ACHN (cell line): ENCODE results near the gene EPB41L2.
"Not testable (repeated sequence)": the region's sequence is repeated elsewhere in the genome, so short reads cannot be mapped to it uniquely, and the experiment has no call there.

Experiments used
- DNase-seq: peaks from one replicate; pipeline ENCODE4 v3.0.0-alpha.2; 2015
- in situ Hi-C: cut with HindIII; loops from 2 replicates; pipeline ENCODE4 v1.10.0; 2017; ENCODE audit warnings: low sequenced_read_pairs, low pct_ligation_motif_present, low pct_unique_long_range_greater_than_20kb

Gene EPB41L2

DNA sequence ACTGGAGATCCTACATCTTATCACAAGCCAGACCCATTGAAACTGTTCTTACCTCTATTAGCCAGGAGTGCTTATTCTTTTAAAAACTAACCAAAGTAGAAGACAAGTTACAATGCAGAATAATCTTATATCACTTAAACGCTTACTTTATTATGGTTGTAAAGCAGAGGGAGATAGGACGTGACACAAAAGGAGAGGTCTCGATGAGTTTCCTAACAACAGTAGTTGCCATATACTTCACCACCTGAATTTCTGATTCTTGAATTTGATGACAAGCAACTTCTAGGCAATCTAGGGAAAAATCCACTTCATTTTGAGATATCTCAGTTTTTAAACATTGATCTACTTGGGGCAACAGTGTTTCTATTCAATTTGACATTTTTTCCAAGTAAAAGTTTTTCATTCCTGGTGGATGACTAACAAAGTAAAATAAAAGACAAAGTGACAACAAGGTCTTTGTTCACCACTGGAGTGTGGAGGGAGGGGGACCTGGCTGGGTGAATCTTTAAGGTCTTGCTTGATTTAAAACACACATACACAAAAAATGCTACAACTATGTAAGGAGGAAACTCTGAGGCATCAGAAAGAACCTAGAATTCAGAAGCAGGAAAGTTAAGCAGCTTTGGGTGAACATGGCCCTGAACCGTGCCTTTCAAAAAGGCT is 125.0 kb downstream of the EPB41L2 start:
- no peak for DNase-seq
- in situ Hi-C loops = no loop called here

DNA sequence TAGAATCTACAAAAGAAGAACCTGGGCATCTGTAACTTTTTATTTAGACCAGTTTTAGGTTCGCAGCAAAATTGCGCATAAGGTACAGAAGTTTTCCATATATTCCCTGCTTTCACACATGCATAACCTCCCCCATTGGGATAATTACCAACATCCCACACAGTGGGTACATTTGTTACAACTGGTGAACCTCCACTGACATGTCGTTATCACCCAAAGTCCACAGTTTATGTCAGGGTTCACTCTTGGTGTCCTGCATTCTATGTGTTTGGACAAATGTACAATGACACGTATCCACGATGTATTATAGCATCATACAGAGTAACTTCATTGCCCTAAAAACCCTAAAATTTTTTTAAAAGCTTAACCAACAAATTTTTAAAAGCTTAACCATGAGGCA is 126.1 kb downstream of the EPB41L2 start:
- in situ Hi-C loops = no loop called here
- no peak for DNase-seq

DNA sequence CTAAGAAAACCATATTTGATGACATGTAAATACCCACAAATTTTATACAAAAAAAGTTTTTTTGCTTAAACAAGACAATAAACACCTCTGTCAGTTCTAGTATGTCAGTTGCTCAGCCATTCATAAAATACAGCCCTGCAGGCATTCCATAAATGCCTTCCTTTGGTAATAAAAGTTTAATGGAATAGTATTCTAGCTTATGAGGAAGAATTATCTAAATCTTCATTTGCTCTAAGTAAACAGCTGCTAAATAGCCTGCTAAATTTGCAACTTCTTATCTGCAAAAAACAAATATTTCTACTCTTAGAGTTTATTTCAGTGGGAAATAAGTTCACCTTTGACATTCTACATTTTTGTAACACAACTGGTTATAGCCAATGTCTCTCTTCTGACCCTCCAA is 127.1 kb downstream of the EPB41L2 start:
- no peak for DNase-seq
- in situ Hi-C loops = no loop called here

DNA sequence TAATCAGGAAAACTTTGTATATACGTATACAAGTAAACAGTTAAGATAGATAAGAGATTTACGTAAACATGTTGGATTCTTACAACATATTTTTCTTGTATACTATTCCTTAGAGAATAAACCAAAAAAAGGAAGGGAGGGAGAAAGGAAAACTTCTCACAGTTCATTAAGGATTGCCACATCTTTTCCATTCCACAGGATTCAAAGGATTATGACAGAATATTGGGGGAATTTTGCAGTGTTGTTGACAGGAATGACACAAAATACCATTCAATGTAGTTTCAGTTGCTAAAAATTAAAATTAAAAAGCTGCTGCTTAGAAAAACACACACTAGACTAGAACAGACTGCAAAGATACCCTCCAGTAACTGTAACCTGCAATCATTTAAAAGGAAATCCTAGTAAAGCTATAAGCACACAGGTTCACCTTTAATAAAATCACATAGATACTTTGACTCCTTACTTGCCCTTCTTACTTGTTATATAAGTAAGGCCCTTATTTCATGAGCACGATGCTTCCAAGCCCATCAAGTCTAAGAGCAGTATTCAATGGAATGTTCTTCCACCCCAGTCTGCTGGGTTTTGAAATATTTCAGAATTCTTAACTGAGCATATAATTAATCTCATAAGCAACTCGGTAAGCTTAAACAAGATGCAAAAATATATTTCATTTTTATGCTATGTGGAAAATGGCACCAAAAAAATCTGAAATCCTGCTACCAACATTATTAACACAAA is 128.0 kb downstream of the EPB41L2 start:
- in situ Hi-C loops = no loop called here
- no peak for DNase-seq

DNA sequence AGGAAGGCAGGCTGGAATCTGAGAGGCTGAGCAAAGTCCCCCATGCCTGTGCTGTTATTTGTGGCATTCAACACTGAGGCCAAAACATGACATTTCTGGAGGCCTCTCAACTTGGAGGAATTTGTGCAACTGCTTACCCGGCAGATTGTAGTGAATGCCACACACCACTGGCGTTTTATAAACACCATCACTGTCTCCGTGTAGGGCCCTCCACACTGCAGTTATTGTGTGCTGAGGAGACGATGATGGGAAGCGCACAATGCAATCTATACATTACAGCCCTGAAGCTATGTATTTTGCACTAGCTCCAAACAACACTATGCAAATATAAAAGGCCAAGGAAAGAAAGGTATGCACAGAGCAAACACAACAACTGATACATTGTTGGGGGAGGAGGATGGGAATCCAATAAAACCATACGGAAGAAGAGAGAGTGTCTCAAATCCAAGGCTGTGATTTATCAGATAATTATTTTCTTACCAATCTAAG is 129.3 kb downstream of the EPB41L2 start:
- in situ Hi-C loops = no loop called here
- no peak for DNase-seq

DNA sequence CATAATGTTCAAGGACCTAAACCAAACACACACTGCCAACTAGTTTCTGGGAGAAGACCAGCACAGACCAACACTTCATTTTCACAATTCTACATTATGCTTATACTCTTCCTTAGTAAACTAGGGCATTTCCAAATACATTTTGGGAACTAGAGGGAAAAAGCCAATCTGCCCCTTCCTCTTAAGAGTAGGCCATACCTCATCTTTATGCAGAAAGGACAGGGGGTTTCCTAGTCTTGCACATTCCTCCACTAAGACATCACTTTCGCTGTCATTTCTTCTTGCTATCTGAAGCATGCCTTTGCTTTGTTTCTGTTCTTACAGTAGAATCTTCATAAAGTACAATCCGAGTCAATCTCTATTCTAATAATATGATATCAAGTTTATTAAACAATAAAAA is 130.1 kb downstream of the EPB41L2 start:
- in situ Hi-C loops = no loop called here
- no peak for DNase-seq

DNA sequence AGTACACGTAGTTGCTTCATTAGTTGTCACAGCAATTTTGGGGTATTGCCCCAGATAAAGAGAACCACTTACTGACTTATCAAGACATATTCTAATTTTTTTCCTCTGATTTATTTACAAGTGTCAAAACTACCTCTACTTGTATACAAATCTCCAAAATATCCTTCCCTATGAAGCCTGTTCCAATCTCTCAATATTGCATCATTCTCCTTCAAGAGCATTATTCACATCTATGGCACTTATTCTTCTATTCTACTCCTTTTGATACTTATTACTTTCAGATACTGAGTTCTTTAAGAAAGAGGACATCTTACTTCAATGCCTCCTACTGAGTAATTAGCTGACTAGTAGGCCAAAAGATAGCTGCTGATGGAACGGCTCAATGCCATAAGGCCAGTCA is 130.6 kb downstream of the EPB41L2 start:
- DNase-seq = no peak
- in situ Hi-C loops = no loop called here

DNA sequence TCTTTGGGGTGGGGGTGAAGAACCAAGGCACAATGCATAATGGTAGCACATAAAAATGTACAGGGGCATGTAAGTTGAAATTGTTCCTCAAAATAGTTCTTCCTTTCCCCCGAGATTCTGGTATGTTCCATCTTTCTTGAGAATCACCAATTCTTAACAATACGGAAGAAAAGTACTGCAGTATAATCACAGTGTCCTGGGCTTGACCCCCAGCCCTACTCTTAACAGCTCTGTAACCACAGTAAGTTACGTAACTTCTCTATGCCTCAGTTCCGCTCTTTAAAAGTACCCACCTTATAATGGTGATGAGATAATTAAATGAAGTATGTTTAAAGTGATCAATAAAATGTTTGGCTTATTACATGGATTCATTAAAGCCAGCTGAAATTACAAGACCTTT is 131.4 kb downstream of the EPB41L2 start:
- DNase-seq = no peak
- in situ Hi-C loops = no loop called here

DNA sequence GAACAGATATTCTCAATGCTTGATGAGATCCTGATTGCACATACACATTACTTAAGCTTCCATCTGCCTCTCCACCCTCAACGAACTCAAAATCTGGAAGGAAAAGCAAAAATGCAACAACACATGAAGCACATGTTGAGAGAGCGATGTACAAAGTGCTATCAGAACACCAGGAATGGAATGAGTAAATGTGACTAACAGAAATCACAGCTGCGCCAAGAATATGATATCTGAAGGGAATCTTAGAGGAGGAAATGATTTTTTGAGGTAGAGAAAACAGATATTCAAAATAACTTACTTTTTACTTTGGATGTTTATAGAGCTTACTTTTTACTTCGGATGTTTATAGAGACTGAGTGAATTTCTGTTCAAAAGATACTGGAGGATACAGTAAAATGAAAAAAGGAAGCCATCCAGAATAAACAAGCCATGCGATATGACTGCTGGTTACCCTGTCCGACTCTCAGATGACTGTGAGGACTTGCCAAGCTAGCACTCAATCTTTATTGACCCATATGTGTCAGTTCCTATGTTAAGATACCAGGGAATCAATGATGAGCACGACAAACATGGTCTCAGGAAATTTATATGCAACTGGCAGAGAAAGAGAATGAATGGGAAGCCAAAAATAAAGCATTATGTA is 133.9 kb downstream of the EPB41L2 start:
- DNase-seq = no peak
- in situ Hi-C loops = no loop called here

DNA sequence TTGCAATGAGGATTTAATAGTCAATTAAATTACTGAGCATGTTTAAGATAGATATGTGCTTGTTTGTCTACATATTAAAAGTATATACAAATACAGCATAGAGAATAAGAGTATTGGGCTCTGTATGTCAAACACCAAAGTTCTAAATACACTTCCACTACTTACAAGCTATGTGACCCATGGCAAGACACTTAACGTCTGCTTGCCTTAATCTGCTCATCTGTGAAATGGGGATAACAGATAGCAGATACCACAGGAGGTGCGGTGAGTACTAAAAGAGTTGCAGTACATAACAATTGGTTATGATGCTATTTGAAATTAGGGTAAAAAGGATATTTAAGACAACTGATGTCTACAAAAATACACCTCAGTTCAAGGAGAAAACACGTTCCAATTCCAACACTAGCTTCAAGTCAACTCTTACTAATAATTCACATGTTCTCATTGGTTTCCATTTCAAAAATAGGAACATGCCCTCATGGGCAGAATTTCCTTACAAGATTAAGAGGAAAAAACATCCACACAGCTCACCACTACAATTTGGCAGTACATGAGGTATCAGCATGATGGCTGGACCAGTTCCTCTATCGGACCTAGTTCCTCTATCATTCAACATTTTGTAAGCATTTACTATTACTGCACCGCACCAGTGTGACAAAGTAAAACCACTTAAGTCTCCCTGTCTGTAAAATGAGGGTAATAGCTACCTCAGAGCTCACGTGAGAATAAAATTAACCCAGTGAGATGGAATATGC is 134.7 kb downstream of the EPB41L2 start:
- in situ Hi-C loops = no loop called here

DNA sequence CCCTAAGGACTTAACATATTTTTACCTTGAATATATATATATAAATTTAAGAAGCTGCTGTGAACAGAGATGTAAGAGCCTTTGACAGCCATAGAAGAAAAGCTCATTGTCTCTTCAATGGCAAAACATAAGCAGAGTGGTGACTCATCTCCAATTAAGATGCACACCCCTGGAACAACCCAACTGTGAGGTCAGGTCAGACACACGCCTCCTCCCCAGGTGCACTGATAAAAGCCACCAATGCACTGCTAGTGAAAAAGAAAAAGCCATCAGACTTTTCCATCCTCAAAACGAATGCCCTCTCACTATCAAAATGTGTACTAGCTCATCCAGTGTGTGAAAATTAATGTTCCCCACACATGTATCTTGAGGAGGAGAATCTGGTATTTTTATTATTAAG is 135.7 kb downstream of the EPB41L2 start:
- no peak for DNase-seq
- in situ Hi-C loops = no loop called here

More for the DNA sequence above, 134.7 kb downstream of the EPB41L2 start:
- no peak for DNase-seq

DNA sequence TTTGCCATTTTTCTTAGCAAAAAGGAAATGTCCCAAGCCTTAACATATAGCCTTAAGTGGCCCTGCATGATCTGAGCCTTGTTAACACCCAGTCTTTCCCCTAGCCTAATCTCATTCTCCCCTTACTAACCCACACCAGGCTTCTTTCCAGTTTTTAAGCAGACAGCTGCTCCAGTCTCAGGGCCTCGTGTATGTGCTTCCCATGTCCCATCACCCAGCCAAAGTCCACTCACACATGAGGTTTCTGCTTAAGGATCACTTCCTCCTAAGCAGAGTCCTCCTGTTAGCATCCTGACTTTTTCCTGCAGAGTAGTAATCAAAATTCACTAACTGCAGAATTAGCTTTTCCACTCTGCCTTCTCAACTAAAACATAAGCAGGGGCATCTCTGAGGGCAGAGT is 139.7 kb downstream of the EPB41L2 start:
- in situ Hi-C loops = no loop called here
- no peak for DNase-seq

DNA sequence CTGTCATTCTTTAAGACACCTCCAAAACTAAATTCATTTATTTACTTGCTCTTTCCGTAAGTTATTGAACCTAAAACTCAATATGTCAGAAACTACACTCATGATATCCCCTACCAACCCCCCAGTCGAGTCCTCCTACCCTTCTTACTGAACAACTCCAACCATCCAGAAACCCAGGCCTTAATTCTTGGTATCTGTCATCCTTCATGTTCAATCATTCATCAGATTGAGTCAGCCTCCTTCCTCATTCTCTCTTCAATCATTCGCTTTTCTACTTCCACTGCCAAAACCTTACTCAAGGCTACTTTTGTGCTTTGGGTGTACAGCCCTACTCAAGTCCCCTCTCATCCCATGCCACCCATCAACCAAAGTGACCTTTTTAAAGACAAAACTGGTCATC is 140.1 kb downstream of the EPB41L2 start:
- in situ Hi-C loops = no loop called here

DNA sequence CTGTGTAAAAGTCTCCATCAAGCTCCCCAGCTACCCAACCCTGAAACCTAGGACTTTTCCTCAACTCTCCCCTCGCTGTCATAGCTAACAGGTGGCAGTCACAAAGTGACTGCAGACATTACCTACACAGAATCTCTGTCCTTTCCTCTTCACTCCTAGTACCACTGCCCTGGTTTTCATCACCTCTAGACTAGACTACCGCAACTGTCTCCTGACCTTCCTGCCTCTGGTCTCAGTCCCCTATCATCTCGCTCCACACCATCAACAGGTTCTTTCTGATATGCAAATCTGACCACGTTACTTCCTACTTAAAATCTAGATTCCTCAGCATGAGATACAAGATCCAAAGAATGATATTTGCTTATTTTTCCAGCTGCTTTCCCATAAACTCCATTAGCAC is 142.1 kb downstream of the EPB41L2 start:
- in situ Hi-C loops = no loop called here
- DNase-seq = no peak

More for the DNA sequence above, 140.1 kb downstream of the EPB41L2 start:
- peak; percentile 56 for DNase-seq

DNA sequence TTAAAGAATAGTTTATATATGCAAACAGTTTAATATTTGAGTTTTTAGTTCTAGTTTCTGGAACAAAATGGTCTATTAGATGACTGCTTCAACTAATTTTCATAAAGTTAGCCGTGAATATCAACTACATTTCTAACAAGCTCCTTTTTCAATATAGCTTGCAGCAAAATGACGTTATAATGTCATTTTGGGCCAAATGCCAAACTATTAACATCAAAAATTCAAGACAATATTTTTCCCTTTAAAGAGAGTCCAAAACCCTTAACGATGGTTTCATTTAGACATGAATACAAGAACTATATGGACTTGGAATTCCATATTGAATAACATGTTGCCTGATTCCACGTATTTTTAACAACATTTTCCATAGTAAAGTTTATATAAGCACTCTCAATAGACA is 144.9 kb downstream of the EPB41L2 start:
- in situ Hi-C loops = no loop called here
- DNase-seq = no peak

DNA sequence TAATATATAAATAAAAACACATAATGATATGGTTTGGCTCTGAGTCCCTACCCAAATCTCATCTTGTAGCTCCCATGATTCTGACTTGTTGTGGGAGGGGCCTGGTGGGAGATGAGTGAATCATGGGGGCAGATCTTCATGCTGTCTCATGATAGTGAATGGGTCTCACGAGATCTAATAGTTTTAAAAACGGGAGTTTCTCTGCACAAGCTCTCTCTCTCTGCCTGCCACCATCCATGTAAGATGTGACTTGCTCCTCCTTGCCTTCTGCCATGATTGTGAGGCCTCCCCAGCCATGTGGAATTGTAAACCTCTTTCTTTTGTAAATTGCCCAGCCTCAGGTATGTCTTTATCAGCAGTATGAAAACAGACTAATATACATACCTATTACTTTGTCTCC is 147.4 kb downstream of the EPB41L2 start:
- DNase-seq, in situ Hi-C loops: not testable (repeated sequence)

DNA sequence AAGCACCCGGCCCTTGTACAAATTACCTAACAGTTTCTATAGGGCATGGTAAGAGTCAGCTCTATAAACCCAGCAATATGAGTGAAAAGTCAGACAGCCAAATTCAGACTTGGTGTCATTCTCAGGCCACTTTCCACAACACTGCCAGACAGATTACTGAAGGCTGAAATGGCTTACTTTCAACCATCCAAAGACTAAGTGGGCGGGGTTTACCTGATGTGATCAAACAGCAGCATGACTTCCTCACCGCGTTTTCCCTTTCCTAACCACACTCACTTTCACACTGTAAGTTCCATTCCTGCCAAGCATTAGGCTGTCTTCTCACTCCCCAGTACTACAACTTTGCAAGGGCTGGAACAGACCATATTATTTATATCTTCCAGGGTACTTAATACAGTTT is 149.9 kb downstream of the EPB41L2 start:
- no peak for DNase-seq
- in situ Hi-C loops = no loop called here

DNA sequence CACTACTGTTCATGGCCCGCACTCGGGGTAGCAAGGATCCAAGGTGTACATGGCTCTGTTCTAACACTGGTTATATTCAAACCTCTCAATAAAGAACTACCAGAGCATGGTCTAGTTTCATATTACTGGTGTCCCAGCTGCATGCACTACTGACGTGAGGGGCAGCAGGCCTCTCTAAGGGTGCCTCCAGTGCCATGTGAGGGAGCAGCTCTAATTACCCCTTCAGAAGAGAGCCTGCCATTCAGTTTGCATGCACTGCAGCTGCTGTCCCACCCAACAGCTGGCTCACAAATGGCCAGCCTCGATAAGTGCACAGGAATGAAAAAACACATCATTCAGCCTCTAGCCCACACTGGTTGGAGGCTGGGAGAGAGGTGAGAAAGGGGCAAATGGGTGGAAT is 150.6 kb downstream of the EPB41L2 start:
- in situ Hi-C loops = no loop called here

DNA sequence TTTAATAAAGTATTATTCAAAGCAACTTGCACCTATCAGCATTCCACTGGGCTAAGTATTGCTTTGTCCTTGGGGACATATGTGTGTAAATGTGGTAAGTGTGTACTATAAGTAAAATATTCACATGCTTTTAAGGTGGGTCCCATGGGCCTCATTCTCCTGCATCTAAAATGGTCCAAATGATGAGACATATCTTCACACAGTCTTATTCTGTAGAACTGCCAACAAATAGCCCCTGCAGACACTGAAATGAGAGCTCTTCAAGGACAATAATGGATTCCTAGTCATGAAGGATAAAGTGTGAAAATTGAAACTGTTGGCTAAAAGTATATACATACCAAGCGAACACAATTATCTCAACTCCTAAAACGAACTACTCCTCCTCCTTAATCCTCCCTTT is 154.1 kb downstream of the EPB41L2 start:
- in situ Hi-C loops = no loop called here
- no peak for DNase-seq

More for the DNA sequence above, 150.6 kb downstream of the EPB41L2 start:
- DNase-seq = no peak
